Measurements from ENCODE around the gene TRPM7.
"Not testable (repeated sequence)": the region's sequence is repeated elsewhere in the genome, so short reads cannot be mapped to it uniquely, and the experiment has no call there.

TRPM7 gene

GRCh38 chr15:50686469-50687301 lies at the start of gene TRPM7:
Gene TRPM7 (minus strand): TSS chr15:50686797. CDS start chr15:50686533, 264 bp downstream.
- DNase-seq: peak; percentile 86

- no peak for DNase-seq
These were observed 48.6 kb upstream of the TRPM7 start for GRCh38 chr15:50735156-50735555.

GRCh38 chr15:50726315-50726714 lies 39.7 kb upstream of the TRPM7 start:
- DNase-seq: no peak

- no peak for DNase-seq
These were observed 32.1 kb upstream of the TRPM7 start for GRCh38 chr15:50718700-50719125.

GRCh38 chr15:50712018-50712417 lies 25.4 kb upstream of the TRPM7 start:
- DNase-seq: no peak

GRCh38 chr15:50710585-50710984 lies 24.0 kb upstream of the TRPM7 start:
- no peak for DNase-seq

GRCh38 chr15:50707878-50708427 lies 21.4 kb upstream of the TRPM7 start:
- no peak for DNase-seq

- DNase-seq: peak; percentile 41
These were observed 16.3 kb upstream of the TRPM7 start for GRCh38 chr15:50702762-50703334.

GRCh38 chr15:50698101-50698500 lies 11.5 kb upstream of the TRPM7 start:
- DNase-seq: no peak

GRCh38 chr15:50697109-50697797 lies 10.7 kb upstream of the TRPM7 start:
- DNase-seq: peak; percentile 58

GRCh38 chr15:50694634-50695165 lies 8.1 kb upstream of the TRPM7 start:
- DNase-seq: not testable (repeated sequence)

GRCh38 chr15:50687302-50687902 lies 805 bp upstream of the TRPM7 start:
- DNase-seq: no peak

- DNase-seq: peak; percentile 55
These were observed 575 bp downstream of the TRPM7 start for GRCh38 chr15:50685976-50686468.

- DNase-seq: no peak
These were observed 1.2 kb downstream of the TRPM7 start for GRCh38 chr15:50685191-50685975.

GRCh38 chr15:50681467-50681866 lies 5.1 kb downstream of the TRPM7 start:
- DNase-seq: no peak

- peak; percentile 62 for DNase-seq
These were observed 9.7 kb downstream of the TRPM7 start for GRCh38 chr15:50676799-50677483.

GRCh38 chr15:50675535-50676144 lies 11.0 kb downstream of the TRPM7 start:
- peak; percentile 31 for DNase-seq

GRCh38 chr15:50670115-50670514 lies 16.5 kb downstream of the TRPM7 start:
- no peak for DNase-seq

GRCh38 chr15:50669611-50670010 lies 17.0 kb downstream of the TRPM7 start:
- no peak for DNase-seq

GRCh38 chr15:50665938-50666337 lies 20.7 kb downstream of the TRPM7 start:
- no peak for DNase-seq

GRCh38 chr15:50655555-50655954 lies 31.0 kb downstream of the TRPM7 start:
- no peak for DNase-seq

All from HCEC 1CT (cell line).